Lower leg skin (tissue), 4 donors: ENCODE data around the gene HTR7. TPM values are rescaled to one million over a fixed set of nuclear protein-coding genes. Genes with fewer than 3 reads are reported as not detected.

Experiments used
- DNase-seq, 2 donors: peaks; one replicate each; pipeline ENCODE4 v3.0.0-alpha.2; 2019; ENCODE audit warnings: low spot score in 2 of 2
- H3K4me3 ChIP-seq: fragments of 200-600 bp; sonication (generic); 2 replicates; pipeline ENCODE4 v1.5.1; 2017; ENCODE audit warnings: mild to moderate bottlenecking, low read depth; ENCODE audit not compliant: poor library complexity, severe bottlenecking
- POLR2A ChIP-seq, 2 donors: fragments of 450-650 bp; IDR thresholded peaks; one replicate each; pipeline ENCODE4 v1.6.1; 2016 to 2017; ENCODE audit warnings: antibody characterized with exemption in 2 of 2, mild to moderate bottlenecking in 1 of 2, moderate library complexity in 1 of 2
- WGBS, 2 donors: methylation state at CpG; one replicate each; pipeline ENCODE4 v1.1.5; 2018; 5-methylcytosine and 5-hydroxymethylcytosine counted together
- intact Hi-C: fragments of 100-400 bp; cut with DNase I; formaldehyde crosslinking; loops from one replicate; pipeline ENCODE4 v1.15.0; 2023; ENCODE audit warnings: low total_unique reads
- total RNA-seq, 4 donors: library from RNA; depleted of rRNA; stranded (reverse); fragments of >200 nt; gene quantifications; one replicate each; pipeline ENCODE4 v1.1.0, GENCODE V29; 2016
- TF ChIP-seq, protein P1 (sequence below), 3 donors: fragments of 450-650 bp; IDR thresholded peaks; one replicate each; pipeline ENCODE4 v1.5.1; 2016; ENCODE audit warnings: antibody characterized with exemption in 3 of 3, mild to moderate bottlenecking in 3 of 3, moderate library complexity in 2 of 3

The HTR7 gene
- total RNA-seq, 4 donors from 2014 or later, result 0.08 to 0.94 (median 0.45) TPM

DNA sequence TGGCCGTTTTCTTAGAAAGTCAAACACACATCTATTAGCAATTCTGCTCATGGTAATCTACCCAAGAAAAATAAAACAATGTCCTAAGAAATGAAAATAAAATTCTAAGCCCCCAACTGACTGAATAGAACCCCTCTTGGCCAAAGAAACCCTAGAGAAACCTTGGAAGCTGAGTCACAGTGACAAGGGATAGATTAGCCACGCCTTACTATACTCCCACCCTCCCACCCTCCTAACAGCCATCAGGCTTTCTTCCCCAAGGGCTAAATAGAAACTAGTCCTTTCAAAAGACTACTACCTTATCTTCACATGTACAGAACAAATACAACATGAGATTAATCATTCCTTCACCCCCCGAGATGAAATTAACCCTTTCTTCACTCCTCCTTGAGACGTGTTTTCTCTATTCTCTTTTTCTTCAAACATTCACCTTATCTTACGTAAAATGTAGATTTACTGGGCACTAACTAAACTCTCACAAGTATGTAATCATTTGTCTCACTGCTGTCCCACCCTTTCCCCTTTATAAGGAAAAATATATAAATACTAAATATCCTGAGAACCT is 57.5 kb downstream of the HTR7 start:
- DNase-seq, result no peak
- no peak overlapping the region for H3K4me3 ChIP-seq
- intact Hi-C loops, result no loop called here
- TF ChIP-seq, protein P1, sequence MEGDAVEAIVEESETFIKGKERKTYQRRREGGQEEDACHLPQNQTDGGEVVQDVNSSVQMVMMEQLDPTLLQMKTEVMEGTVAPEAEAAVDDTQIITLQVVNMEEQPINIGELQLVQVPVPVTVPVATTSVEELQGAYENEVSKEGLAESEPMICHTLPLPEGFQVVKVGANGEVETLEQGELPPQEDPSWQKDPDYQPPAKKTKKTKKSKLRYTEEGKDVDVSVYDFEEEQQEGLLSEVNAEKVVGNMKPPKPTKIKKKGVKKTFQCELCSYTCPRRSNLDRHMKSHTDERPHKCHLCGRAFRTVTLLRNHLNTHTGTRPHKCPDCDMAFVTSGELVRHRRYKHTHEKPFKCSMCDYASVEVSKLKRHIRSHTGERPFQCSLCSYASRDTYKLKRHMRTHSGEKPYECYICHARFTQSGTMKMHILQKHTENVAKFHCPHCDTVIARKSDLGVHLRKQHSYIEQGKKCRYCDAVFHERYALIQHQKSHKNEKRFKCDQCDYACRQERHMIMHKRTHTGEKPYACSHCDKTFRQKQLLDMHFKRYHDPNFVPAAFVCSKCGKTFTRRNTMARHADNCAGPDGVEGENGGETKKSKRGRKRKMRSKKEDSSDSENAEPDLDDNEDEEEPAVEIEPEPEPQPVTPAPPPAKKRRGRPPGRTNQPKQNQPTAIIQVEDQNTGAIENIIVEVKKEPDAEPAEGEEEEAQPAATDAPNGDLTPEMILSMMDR (IDR thresholded peaks at IDR 0.05), result no peak
- TF ChIP-seq POLR2A (IDR thresholded peaks at IDR 0.05), result no peak
- WGBS, 2 donors, result 77 to 80% methylated on average over 5 of the region's 5 CpGs

DNA sequence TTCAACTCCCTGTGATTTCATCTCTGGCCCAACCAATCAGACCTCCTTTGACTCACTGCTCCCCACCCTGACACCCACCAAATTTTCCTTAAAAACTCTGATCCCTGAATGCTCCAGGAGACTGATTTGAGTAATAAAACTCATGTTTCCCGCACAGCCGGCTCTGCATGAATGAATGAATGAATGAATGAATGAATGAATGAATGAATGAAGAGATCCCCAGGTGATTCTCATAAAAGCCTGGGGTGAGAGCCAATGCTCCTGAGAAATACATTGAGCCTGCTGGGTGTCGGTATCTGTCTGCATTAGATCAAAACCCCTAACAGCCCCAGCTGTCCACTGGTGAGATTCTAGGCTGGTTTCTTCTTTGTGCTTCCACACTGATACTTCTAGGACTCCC is 58.7 kb downstream of the HTR7 start:
- WGBS, 2 donors, result 89 to 99% methylated on average over 3 of the region's 3 CpGs
- no peak overlapping the region for H3K4me3 ChIP-seq
- TF ChIP-seq POLR2A (IDR thresholded peaks at IDR 0.05), result no peak
- TF ChIP-seq, protein P1 (IDR thresholded peaks at IDR 0.05), result no peak
- intact Hi-C loops, result no loop called here
- DNase-seq, result no peak

DNA sequence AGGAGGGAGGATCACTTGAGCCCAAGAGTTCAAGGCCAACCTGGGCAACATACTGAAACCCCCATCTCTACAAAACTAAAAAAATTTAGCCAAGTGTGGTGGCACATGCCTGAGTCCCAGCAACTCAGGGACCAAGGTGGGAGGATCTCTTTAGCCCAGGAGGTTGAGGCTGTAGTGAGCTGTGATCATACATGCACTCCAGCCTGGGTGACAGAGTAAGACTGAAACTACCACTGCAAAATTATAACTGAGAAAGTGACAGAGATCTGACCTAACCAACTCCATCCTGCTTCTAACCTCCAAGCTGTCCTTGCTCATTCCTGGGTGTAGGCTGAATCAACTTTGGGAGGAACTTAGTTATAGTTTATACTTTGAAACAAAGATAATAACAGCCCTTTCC is 59.4 kb downstream of the HTR7 start:
- no peak for TF ChIP-seq POLR2A (IDR thresholded peaks at IDR 0.05)
- TF ChIP-seq, protein P1 (IDR thresholded peaks at IDR 0.05), result no peak
- intact Hi-C loops, result no loop called here
- H3K4me3 ChIP-seq, result no peak overlapping the region
- DNase-seq, result no peak

GRCh38 chr10:90790422-90790821 is 67.4 kb downstream of the HTR7 start:
- no peak overlapping the region for H3K4me3 ChIP-seq
- DNase-seq, result no peak
- intact Hi-C loops, result no loop called here
- TF ChIP-seq, protein P1 (IDR thresholded peaks at IDR 0.05), result no peak
- TF ChIP-seq POLR2A (IDR thresholded peaks at IDR 0.05), result no peak
- 73 to 86% methylated on average over 2 of the region's 2 CpGs for WGBS, 2 donors

DNA sequence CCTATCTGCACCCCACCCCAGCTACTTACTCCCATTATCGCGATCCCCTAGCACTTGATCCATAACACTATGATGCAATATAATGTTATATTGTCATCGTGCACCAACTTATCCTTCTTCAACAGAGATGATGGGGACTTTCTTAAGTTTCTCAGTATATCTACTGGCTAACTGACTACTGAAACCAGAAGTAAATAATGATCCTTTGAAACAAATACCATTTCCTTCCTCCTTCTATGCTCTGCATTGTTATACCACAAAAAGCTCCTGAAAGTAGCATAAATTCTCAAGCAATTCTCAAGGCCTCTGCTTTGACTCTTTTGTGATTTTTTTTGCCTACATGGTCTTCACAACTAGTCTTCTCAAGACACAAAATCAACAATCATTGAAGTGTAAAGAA is 68.9 kb downstream of the HTR7 start:
- no peak for DNase-seq
- intact Hi-C loops, result no loop called here
- TF ChIP-seq, protein P1 (IDR thresholded peaks at IDR 0.05), result no peak
- no peak for TF ChIP-seq POLR2A (IDR thresholded peaks at IDR 0.05)
- H3K4me3 ChIP-seq, result no peak overlapping the region
- WGBS, 2 donors, result 56 to 70% methylated on average over 3 of the region's 3 CpGs

- WGBS, 2 donors, result 62 to 66% methylated on average over 3 of the region's 3 CpGs
- DNase-seq, result no peak
- intact Hi-C loops, result no loop called here
- no peak overlapping the region for H3K4me3 ChIP-seq
- TF ChIP-seq, protein P1 (IDR thresholded peaks at IDR 0.05), result no peak
- no peak for TF ChIP-seq POLR2A (IDR thresholded peaks at IDR 0.05)
Measured at GRCh38 chr10:90788199-90788491, 69.7 kb downstream of the HTR7 start.
